Activated CD8-positive, alpha-beta memory T cell treated with anti-CD3 and anti-CD28 coated beads, Interleukin-2, amount 50 U/mL, for 4 hours (primary cell): ENCODE results near the gene SHISAL1.

Source experiments
- DNase-seq: peaks from one replicate; pipeline ENCODE4 v3.0.0-alpha.2; 2020

Gene SHISAL1

DNA sequence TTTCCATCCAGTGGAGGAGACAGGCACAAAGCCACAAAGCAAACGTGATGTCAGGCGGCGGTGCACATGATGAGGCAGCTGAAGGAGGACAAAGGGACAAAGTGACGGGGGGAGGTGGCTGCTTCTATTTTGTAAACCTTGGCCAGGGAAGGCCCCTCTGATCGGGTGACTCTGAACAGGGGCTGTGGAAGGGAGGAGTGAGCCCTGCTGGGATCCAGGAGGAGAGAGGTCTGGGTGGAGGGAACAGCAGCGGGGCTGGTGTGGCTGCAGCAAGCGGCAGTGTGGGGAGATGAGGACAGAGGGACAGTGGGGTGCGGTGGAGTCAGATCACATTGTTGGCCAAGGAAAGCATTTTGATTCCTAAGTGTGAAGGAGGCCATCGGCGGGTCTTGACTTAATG lies 36.7 kb downstream of the SHISAL1 start:
- DNase-seq: no peak

- DNase-seq: no peak
These were observed 37.1 kb downstream of the SHISAL1 start for GRCh38 chr22:44275631-44275995.

DNA sequence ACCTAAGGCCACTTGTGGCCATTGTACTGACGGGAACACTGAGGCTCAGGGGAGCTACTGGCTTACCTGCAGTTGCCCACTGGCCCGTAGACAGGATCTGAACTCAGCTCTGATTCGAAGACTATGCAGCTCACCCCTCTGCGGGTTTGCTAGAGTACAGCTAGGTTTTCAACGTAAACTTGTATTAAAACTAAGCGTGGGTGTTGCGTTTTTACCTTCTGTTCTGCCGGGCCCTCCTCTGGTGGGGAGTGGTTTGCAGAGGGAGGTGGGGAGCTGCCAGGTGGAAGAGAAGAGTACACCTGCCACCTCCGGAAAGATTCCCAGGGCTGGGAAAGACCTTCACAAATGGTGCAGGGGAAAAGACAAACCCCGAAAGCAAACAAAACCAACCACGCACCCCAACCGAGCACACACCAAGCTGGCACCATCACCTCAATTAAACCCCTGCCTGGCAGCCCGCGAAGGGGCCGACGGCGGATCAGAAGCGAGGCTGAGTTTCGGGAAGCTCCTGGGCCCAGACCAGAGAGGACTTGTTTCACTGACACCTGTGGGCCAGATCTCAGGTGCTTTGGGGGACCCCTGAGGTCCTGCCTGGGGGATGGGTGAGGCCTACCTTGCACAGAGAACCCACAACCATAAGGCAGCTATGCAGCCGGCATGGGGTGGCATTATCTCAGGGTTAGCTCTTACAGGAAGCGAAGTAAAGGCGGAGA lies 37.7 kb downstream of the SHISAL1 start:
- DNase-seq: no peak

- no peak for DNase-seq
These were observed 39.6 kb downstream of the SHISAL1 start for GRCh38 chr22:44273175-44273574.

GRCh38 chr22:44272401-44272771 lies 40.4 kb downstream of the SHISAL1 start:
- no peak for DNase-seq

DNA sequence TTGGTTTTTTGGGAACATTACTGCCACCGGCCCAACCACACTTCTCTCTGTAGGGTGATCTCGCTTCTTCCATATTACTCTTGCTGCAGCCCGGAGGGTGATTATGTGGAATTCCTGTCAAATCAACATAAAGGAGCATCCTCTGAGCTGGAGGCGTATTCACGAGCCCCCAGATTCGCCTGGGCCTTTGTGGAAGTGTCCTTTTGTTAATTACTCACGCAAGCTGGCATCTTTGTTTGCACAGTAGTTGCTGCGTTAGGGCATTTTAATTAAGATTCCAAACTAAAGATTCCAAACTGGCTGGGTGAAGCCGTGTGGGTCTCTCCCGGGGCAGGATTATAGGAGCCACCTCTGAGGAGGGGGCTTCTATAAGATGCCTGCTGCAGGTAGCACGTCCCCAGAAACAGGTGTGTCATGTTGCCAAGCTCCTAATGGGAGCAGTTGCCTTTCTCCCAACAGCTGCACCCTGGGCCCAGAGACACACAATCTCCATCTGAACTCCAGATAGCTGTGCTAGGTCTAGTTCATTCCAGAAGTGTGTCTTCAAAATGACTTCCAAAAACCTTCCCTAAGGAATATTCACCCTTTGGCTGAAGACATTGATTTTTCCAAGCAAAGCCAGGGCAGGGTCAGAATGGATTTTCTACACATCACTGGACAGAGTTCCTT lies 40.9 kb downstream of the SHISAL1 start:
- DNase-seq: no peak

- DNase-seq: no peak
These were observed 41.7 kb downstream of the SHISAL1 start for GRCh38 chr22:44271010-44271500.

- DNase-seq: no peak
These were observed 42.2 kb downstream of the SHISAL1 start for GRCh38 chr22:44270556-44270880.

- no peak for DNase-seq
These were observed 42.8 kb downstream of the SHISAL1 start for GRCh38 chr22:44269757-44270555.

DNA sequence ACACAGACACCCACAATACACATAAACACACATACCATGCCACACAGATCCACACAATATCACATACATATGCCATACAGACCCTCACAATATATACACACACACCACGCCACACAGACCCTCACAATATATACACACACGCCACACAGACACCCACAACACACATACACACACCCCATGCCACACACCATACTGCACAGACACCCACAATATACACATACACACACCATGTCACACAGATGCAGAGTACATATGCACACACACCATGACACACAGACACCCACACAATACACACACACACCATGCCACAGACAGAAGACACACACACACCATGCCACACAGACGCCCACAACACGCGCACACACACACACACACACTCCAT lies 43.6 kb downstream of the SHISAL1 start:
- no peak for DNase-seq

GRCh38 chr22:44268431-44269116 lies 44.2 kb downstream of the SHISAL1 start:
- DNase-seq: no peak

- DNase-seq: no peak
These were observed 44.9 kb downstream of the SHISAL1 start for GRCh38 chr22:44267856-44268255.

- no peak for DNase-seq
These were observed 45.7 kb downstream of the SHISAL1 start for GRCh38 chr22:44266796-44267760.

DNA sequence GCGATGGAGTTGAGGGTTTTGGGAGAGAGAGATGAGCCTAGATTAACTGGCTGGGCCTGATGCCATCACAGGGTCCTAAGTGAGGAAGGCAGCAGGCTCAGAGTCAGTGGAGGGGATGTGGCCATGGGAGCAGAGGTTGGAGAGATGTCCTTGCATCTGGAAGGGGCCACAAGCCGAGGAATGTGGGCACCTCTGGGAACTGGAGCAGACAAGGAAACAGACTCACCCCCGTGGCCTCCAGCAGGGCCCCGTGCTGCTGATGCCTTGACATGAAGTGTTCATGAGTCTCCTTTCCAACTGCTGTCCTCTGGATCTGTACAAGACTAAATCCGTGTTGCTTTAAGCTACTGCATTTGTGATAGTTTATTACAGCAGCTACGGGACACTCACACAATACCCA lies 49.2 kb downstream of the SHISAL1 start:
- no peak for DNase-seq

DNA sequence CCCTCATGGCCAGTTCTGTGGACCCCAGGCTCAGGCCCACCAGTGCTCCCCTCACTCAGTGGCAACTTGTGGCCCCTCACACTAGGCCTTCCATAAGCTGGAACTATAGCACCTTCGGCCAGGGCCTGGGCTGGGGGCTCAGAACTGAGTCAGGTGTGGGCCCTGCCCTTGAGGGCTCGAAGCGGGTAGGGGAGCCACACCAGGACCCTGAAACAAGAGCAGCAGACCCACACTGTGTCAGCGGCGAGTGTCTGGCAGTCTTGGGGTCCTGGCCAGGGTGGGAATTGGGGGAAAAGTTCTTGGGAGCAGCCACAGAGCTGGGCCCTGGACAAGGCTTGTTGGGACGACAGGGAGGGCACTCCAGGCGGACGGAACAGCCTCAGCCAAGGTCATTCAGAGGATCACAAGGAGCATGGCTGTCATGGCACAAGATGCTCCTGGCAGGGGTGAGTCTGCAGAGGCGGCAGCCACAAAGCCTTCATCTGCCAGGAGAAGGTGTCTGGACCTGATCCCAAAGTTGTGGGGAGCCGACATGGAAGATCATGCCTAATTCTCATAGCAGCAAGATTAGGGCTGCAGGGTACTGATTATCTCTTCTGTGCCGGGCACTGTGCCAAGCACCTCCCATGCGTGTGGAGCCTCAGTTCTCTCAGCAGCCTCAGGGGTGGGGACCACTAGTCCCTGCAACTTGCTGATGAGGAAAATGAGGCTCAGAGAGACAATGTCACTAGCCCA lies 50.7 kb downstream of the SHISAL1 start:
- no peak for DNase-seq

DNA sequence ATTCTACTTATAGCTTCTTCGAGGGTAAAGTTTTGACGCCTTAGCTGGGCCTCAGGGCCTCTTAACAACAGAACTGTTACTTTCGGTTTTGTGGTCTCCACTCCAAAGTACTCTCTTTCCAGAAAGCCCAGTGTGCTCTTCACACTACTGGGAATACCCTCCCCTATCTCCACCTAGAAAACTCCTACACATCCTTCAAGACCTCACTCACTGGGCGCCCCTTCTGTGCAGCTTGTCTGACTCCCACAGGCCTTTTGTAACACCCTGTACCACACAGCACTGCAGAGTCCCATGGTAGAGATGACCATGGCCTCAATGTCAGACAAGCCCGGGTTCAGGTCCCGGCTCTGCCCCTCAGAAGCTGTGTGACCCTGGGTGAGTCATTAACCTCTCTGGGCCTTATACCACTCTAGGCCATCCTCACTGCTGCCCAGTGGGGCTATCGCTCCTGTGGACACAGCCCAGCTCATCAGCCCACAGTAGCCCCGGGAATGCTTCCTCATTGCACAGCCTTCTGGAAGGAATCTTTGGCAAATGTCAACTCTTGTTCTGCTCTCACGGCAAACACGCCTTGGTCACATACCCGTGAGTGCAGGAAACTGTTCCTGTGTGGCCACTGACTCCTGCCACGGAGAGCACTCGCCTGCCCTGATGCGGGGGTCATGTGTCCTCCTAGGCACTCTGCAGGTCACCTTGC lies 51.4 kb downstream of the SHISAL1 start:
- DNase-seq: no peak

GRCh38 chr22:44260216-44261035 lies 52.3 kb downstream of the SHISAL1 start:
- no peak for DNase-seq

GRCh38 chr22:44259366-44260215 lies 53.2 kb downstream of the SHISAL1 start:
- DNase-seq: no peak
